Measurements from ENCODE around the gene TAGAP.
"Not testable (repeated sequence)": the region's sequence is repeated elsewhere in the genome, so short reads cannot be mapped to it uniquely, and the experiment has no call there.

TAGAP gene

DNA sequence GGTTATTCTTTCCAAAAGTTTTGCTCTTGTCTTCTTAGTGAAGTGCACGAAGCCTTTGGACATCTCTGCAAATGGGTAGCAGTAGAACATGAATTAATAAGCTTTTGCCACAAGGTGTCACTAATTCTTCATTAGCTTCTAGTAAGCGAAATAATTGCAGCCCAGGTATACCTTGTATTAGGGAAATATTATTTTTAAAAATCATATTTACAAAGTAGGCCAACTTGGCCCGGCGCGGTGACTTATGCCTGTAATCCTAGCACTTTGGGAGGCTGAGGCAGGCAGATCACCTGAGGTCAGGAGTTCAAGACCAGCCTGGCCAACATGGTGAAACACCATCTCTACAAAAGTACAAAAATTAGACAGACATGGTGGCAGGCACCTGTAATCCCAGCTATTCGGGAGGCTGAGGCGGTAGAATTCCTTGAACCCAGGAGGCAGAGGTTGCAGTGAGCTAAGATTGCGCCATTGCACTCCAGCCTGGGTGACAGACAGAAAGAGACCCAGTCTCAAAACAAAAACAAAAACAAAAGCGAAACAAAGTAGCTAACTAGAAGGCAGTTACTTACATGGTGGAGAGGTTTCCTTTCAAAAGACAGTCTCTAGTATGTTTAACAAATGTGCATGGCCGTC is 36.0 kb downstream of the TAGAP start:
- DNase-seq: peak; percentile 52 to 63

- DNase-seq: no peak
Observed at GRCh38 chr6:159007510-159007909, 37.3 kb downstream of the TAGAP start.

- DNase-seq: peak in 1 of 2 donors; percentile 24
Observed at GRCh38 chr6:159005436-159005835, 39.4 kb downstream of the TAGAP start.

GRCh38 chr6:159004592-159004991 is 40.2 kb downstream of the TAGAP start:
- DNase-seq: no peak

DNA sequence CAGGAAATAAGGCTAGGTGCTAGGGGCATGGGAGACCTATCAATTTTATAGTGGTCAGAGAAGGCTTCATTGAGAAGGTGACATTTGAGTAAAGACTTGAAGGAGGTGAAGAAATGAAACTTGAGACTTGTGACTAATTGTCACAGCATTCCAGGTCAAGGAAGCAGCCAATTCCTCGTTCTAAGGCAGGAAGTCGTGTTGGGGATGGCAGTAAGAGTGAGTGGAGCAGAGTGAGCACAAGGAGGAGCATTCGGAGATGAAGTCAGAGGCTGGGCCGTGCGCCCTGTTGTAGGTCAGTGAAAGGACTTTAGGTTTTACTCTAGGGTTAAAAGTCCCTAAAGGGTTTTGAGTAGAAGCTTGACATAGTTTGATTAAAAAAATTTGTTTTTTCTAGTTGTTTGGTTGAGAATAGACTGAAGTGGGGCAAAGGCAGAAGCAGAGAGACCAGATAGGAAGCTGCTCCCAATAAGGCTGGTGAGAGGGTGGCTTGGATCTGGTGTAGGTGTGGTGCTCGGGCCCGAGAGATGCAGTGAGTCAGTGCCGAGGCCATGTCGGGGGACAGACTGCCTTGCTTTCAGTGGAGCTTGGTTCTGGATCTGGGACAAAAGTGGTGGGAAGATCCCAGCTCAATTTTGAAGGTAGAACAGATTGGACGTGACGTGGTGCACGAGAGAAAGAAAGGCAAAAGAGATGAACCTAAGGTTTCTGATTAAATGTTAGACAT is 42.2 kb downstream of the TAGAP start:
- DNase-seq: peak in 1 of 2 donors; percentile 29

GRCh38 chr6:158999666-159000403 is 45.0 kb downstream of the TAGAP start, which contains the start of gene RSPH3:
Gene RSPH3, minus strand, starts transcription at chr6:159000202. Its CDS starts 652 bp downstream, at chr6:158999550.
- DNase-seq: peak; percentile 96 to 98

DNA sequence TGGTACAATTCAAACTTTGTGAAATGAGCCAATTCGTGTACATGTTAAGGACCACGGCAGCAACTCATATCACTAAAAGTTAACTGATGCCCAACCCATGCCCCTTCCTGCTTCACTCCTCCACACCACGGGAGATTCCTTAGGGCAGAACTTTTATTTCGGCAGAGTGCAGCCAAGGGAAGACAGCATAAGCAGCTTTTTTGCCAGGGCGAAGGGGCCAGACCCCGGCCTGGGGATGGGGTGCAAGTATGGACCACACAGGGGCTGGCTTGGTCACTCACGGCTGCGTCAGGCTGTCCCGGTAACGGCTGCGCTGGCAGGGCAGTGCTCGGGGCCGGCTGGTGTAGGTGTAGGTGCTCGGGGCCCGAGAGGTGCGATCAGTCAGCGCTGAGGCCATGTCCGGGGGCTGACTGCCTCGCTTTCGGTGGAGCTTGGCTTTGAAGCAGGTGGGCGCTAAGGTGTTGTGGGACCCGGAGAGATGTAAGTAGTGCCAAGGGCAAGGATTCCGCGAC is 45.6 kb downstream of the TAGAP start:
- DNase-seq: no peak

DNA sequence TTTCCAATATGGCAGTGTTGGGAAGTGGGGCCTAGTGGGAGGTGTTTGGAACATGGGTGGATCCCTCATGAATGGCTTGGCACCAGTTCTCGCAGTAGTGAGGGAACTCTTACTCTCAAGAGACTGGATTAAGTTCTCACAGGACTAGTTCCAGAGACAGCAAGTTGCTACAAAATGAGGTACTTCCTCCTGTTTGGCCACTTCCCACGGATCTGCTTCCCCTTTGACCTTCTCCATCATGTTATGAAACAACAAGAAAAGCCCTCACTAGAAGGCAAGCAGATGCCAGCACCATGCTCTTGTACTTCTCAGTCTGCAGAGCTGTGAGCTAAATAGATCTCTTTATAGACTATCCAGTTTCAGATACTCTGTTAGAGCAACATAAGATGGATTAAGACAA is 47.9 kb downstream of the TAGAP start:
- DNase-seq: peak; percentile 84 to 89

DNA sequence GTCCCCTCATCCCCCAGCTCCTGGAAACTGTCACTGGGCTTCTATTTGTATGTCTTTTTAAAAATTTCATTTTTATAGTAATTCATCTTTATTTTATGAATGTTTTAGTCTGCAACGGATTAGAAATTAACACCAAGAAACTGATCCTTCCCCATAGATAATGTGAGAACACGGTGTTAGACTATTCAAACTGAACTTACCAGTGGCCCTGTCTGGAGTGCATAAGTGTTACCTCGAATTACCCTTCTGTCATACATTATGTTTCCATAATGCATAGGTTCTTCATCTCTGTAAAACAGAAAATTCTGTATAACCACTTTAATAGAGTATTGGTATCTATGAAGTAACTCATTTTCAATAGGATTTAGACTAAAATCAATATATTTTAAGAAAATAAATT is 51.2 kb downstream of the TAGAP start:
- no peak for DNase-seq

DNA sequence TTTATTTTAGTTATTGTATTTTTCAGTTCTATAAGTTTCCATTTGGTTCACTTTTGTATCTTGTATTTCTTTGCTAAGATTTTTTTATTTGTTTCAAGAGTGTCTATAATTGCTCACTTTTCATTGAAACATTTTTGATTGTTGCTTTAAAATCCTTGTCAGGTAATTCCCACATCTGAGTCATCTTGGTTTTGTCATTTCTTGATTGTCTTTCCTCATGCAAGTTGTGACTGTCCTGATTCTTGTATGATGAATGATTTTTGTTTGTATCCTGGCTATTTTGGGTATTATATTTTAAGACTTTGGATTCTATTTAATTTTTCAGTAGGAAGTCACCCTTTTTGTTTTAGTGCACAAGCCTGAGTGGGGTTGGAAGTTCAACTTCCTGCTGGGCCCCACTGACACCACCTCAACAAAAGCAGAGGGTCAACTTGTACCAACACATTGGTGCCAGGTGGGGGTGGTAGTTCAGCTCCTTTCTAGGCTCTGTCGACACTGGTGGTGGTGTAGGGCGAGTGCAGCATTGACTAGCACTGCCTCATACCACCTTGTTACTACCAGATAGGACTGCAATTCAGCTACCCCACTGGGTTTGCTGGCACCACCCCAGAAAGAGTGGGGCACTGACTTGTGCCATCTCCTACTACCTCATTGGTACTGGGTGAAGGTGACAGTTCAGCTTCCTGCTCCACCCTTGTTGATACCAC is 53.6 kb downstream of the TAGAP start:
- no peak for DNase-seq

- not testable (repeated sequence) for DNase-seq
Observed at GRCh38 chr6:158989711-158990110, 55.1 kb downstream of the TAGAP start.

GRCh38 chr6:158988477-158988876 is 56.3 kb downstream of the TAGAP start:
- DNase-seq: no peak

GRCh38 chr6:158987657-158988056 is 57.1 kb downstream of the TAGAP start:
- DNase-seq: no peak

All from inflammatory macrophage (primary cell).